H7 (cell line): ENCODE data around the gene TMX3. TPM values are rescaled to one million over a fixed set of nuclear protein-coding genes. Genes with fewer than 3 reads are reported as not detected.

Experiments
- DNase-seq: peaks from one replicate; pipeline ENCODE4 v3.0.0; 2012
- H3K27me3 ChIP-seq: 2 replicates; pipeline ENCODE4 v1.6.0; 2011; ENCODE audit warnings: mild to moderate bottlenecking, low read length; ENCODE audit not compliant: control insufficient read depth, insufficient read depth
- H3K36me3 ChIP-seq: replicated peaks from 2 replicates; pipeline ENCODE4 v1.5.1; 2011; ENCODE audit warnings: low read length; ENCODE audit not compliant: control insufficient read depth, insufficient read depth
- H3K4me3 ChIP-seq: 2 replicates; pipeline ENCODE4 v1.5.1; 2011; ENCODE audit warnings: low read depth, mild to moderate bottlenecking, control low read depth, low read length, moderate library complexity; ENCODE audit not compliant: insufficient read depth
- total RNA-seq: library from RNA; depleted of rRNA; stranded (reverse); fragments of >200 nt; shearing (Covaris generic); gene quantifications from 2 replicates; pipeline ENCODE4 v1.2.3, GENCODE V29; 2014

TMX3 gene
- total RNA-seq, 1 experiment from 2014 or later = 18.6 TPM

- Histone ChIP-seq H3K36me3 (peaks cover 8% of the 10 kb centered on the region), H3K27me3 (no peaks in the 10 kb centered on the region), H3K4me3 (no peak overlapping the region)
- peak; percentile 12 for DNase-seq
Observed at GRCh38 chr18:68693091-68693815, 21.7 kb downstream of the TMX3 start.

- Histone ChIP-seq H3K36me3 (peaks cover 5% of the 10 kb centered on the region), H3K4me3 (no peak overlapping the region), H3K27me3 (no peaks in the 10 kb centered on the region)
- no peak for DNase-seq
Observed at GRCh38 chr18:68679528-68679927, 35.4 kb downstream of the TMX3 start.

DNA sequence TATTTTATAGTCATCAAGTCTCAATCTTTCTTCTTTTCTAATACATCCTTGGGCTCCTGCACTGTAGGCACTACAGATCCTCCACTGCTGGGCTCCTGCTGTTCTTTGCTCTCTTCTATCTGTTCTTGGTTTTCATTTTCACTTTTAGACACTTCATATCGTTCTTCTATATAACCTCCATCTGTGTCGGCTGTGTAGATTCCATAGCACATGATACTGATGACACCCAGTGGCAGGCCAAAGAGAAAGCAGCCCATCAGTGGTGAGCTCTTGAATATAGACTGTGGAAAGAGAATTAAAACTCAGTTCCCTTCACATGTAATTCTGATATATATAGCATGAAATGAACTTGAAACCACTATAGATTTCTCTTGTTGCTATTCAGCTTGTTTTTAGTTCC lies 38.0 kb downstream of the TMX3 start:
- DNase-seq = no peak
- Histone ChIP-seq H3K36me3 (peaks cover 5% of the 10 kb centered on the region), H3K27me3 (no peaks in the 10 kb centered on the region), H3K4me3 (no peak overlapping the region)

DNA sequence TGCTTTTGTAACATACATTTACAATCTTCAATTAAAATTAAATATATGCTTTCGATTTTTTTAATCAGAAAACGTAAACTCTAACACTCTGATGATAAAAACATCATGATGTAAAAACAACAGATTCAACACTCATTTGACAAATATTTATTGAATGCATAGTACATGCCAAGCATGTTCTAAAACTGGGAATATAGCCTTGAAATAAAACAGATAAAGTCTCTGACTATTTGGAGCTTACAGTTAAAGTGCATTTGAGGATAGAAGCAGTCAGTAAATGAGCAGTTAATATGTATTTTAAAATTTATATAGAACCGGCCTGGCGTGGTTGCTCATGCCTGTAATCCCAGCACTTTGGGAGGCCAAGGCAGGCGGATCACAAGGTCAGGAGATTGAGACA lies 47.8 kb downstream of the TMX3 start:
- Histone ChIP-seq H3K4me3 (no peak overlapping the region), H3K27me3 (no peaks in the 10 kb centered on the region), H3K36me3 (no peaks in the 10 kb centered on the region)
- DNase-seq = no peak

DNA sequence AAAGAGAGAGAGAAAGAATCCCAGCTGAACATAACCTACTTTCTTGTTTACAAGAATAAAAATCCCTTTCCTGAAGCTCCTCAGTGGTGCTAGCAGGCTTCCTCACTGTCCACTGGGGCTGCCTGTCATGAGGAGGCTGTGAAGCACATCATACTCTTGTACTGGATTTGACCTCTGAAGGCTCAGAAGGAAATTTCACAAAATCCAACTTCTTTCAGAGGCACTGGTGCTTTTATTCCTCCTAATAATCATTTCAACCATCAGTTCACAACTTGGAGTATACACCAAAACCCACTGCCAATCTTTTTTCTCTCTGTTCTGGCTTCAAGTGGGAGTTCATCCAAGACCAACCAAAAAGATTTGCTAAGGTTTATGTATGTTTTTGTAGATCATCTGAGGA lies 48.5 kb downstream of the TMX3 start:
- DNase-seq = no peak
- H3K27me3 ChIP-seq = no peaks in the 10 kb centered on the region
- no peaks in the 10 kb centered on the region for H3K36me3 ChIP-seq
- no peak overlapping the region for H3K4me3 ChIP-seq

- H3K36me3 ChIP-seq = no peaks in the 10 kb centered on the region
- no peak for DNase-seq
Observed at GRCh38 chr18:68665628-68666027, 49.3 kb downstream of the TMX3 start.

GRCh38 chr18:68662754-68663153 lies 52.2 kb downstream of the TMX3 start:
- no peak for DNase-seq
- H3K27me3 ChIP-seq = no peaks in the 10 kb centered on the region

More at GRCh38 chr18:68665628-68666027, 49.3 kb downstream of the TMX3 start:
- no peaks in the 10 kb centered on the region for H3K27me3 ChIP-seq
- H3K4me3 ChIP-seq = no peak overlapping the region

DNA sequence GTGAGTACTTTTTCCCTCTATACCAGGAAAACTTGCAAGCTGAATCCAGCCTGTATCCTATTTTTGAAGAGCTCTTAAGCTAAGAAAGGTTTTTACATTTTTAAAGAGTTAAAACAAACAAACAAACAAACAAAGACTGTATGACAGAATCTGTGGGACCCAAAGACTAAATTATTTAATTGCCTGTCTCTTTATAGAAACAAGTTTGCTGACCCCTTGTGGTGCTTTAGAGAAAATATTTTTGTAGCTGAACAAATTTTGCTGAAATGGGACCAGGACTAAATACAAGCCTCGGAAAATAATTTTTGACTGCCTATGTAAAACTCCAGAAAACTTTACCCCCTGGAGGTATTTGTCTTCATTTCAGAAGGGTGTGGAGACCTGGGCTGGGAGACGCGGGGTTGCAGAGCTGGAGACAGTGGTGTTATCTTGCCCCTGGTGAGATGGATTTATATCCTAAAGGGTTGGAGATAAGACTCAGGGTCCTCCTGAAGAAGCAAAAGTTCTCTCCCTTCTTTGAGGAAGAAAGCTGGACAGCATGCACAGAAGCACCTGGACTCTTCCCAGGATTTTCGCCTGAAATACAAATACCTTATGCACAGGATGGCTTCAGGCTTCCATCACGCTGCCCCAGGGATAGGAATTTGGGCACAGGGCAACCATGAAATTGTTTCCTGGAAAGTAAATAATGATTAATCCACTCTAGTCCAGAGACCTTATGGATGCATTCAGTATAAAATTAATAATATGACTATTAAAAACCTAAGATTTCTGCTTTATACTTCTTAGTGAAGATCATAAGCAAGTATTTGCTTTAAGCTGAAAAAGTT lies 54.3 kb downstream of the TMX3 start:
- Histone ChIP-seq H3K4me3 (no peak overlapping the region), H3K27me3 (no peaks in the 10 kb centered on the region), H3K36me3 (no peaks in the 10 kb centered on the region)
- DNase-seq = no peak

More at GRCh38 chr18:68662754-68663153, 52.2 kb downstream of the TMX3 start:
- Histone ChIP-seq H3K4me3 (no peak overlapping the region), H3K36me3 (no peaks in the 10 kb centered on the region)

DNA sequence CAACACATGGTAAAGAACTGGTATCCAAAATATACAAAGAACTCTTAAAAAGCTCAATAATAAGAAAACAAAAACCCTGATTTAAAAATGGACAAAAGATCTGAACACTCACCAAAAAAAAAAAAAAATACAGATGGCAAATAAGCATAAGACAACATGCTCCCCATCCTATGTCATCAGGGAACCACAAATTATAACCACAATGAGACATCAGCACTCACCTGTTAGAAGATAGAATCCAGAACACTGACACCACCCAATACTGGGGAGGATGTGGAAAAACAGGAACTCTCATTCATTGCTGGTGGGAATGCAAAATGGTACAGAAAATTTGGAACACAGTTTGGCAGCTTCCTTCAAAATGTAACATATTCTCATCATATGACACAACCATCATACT lies 66.7 kb downstream of the TMX3 start:
- no peak for DNase-seq
- no peaks in the 10 kb centered on the region for H3K27me3 ChIP-seq
- H3K36me3 ChIP-seq = no peaks in the 10 kb centered on the region
- no peak overlapping the region for H3K4me3 ChIP-seq

GRCh38 chr18:68642003-68642402 lies 72.9 kb downstream of the TMX3 start:
- Histone ChIP-seq H3K27me3 (no peaks in the 10 kb centered on the region), H3K36me3 (no peaks in the 10 kb centered on the region), H3K4me3 (no peak overlapping the region)
- no peak for DNase-seq

DNA sequence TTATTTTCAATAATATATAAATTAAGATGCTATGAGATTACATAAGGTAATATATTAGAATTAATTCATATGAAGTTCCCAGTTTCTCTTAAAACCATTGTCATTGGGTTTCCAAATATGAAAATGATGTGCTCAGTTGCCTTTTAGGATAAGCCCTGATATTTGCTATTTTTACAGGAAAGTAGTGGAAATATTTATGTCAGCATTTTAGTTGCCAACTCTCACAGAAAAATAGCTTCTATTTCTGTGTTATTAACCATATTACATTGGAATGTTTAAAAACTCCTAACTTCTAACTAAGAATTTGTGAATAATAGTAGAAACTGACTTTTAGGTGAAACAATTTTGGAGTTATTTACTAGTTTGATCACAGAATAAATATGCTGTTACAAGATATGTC lies 74.0 kb downstream of the TMX3 start:
- Histone ChIP-seq H3K36me3 (no peaks in the 10 kb centered on the region), H3K27me3 (no peaks in the 10 kb centered on the region), H3K4me3 (no peak overlapping the region)
- DNase-seq = no peak

GRCh38 chr18:68638613-68639012 lies 76.3 kb downstream of the TMX3 start:
- no peak for DNase-seq
- Histone ChIP-seq H3K36me3 (no peaks in the 10 kb centered on the region), H3K27me3 (no peaks in the 10 kb centered on the region), H3K4me3 (no peak overlapping the region)

GRCh38 chr18:68627812-68628211 lies 87.1 kb downstream of the TMX3 start:
- Histone ChIP-seq H3K4me3 (no peak overlapping the region), H3K27me3 (no peaks in the 10 kb centered on the region), H3K36me3 (no peaks in the 10 kb centered on the region)
- no peak for DNase-seq
